ENCODE measurements around the gene PDE4D.
"Not testable (repeated sequence)": the region's sequence is repeated elsewhere in the genome, so short reads cannot be mapped to it uniquely, and the experiment has no call there.

PDE4D gene

GRCh38 chr5:59393585-59394420 is 499.7 kb downstream of the PDE4D start:
- DNase-seq: no peak

GRCh38 chr5:59391576-59391975 is 501.9 kb downstream of the PDE4D start:
- no peak for DNase-seq

GRCh38 chr5:59390989-59391388 is 502.5 kb downstream of the PDE4D start:
- no peak for DNase-seq

- no peak for DNase-seq
These were observed 503.4 kb downstream of the PDE4D start for GRCh38 chr5:59390074-59390659.

GRCh38 chr5:59387127-59387526 is 506.4 kb downstream of the PDE4D start:
- no peak for DNase-seq

GRCh38 chr5:59385700-59386099 is 507.8 kb downstream of the PDE4D start:
- DNase-seq: no peak

- peak; percentile 64 for DNase-seq
These were observed 513.1 kb downstream of the PDE4D start for GRCh38 chr5:59380350-59380951.

GRCh38 chr5:59374036-59374435 is 519.5 kb downstream of the PDE4D start:
- not testable (repeated sequence) for DNase-seq

- no peak for DNase-seq
These were observed 521.9 kb downstream of the PDE4D start for GRCh38 chr5:59371525-59372127.

- DNase-seq: no peak
These were observed 524.6 kb downstream of the PDE4D start for GRCh38 chr5:59368951-59369350.

- DNase-seq: peak; percentile 71
These were observed 525.6 kb downstream of the PDE4D start for GRCh38 chr5:59367791-59368394.

GRCh38 chr5:59366784-59367183 is 526.7 kb downstream of the PDE4D start:
- DNase-seq: no peak

- no peak for DNase-seq
These were observed 531.1 kb downstream of the PDE4D start for GRCh38 chr5:59362438-59362837.

- no peak for DNase-seq
These were observed 532.1 kb downstream of the PDE4D start for GRCh38 chr5:59361454-59361853.

GRCh38 chr5:59360130-59360555 is 533.4 kb downstream of the PDE4D start:
- no peak for DNase-seq

GRCh38 chr5:59358005-59358861 is 535.3 kb downstream of the PDE4D start:
- DNase-seq: peak; percentile 50

- DNase-seq: no peak
These were observed 536.0 kb downstream of the PDE4D start for GRCh38 chr5:59357381-59357977.

- DNase-seq: no peak
These were observed 536.6 kb downstream of the PDE4D start for GRCh38 chr5:59356813-59357380.

GRCh38 chr5:59354811-59355210 is 538.7 kb downstream of the PDE4D start:
- no peak for DNase-seq

- no peak for DNase-seq
These were observed 539.3 kb downstream of the PDE4D start for GRCh38 chr5:59354274-59354673.

- DNase-seq: peak; percentile 94
These were observed 542.3 kb downstream of the PDE4D start for GRCh38 chr5:59351076-59351794.
